ENCODE data around the gene ZACN. TPM values are rescaled to one million over a fixed set of nuclear protein-coding genes. Genes with fewer than 3 reads are reported as not detected.

Gene ZACN
- total RNA-seq, 4 donors from 2014 or later, result not detected

- TF ChIP-seq POLR2A (IDR thresholded peaks at IDR 0.05) (no peak), CTCF (IDR thresholded peaks at IDR 0.05) (no peak)
- H3K4me3 ChIP-seq (ENCODE audit: low read depth, poor library complexity, severe bottlenecking), result no peak overlapping the region
- intact Hi-C loops (cut with DNase I; ENCODE audit: low total_unique reads), result no loop called here
- WGBS, 2 donors, result 77 to 79% methylated on average over 15 to 17 of the region's 17 CpGs
- no peak for DNase-seq (ENCODE audit: low spot score in 2 of 2)
These were observed 6.2 kb downstream of the ZACN start for GRCh38 chr17:76085066-76085730.

GRCh38 chr17:76085731-76086366, 6.9 kb downstream of the ZACN start:
- intact Hi-C loops (cut with DNase I; ENCODE audit: low total_unique reads), result no loop called here
- no peak for TF ChIP-seq POLR2A (IDR thresholded peaks at IDR 0.05)
- TF ChIP-seq CTCF (IDR thresholded peaks at IDR 0.05), result no peak
- DNase-seq (ENCODE audit: low spot score in 2 of 2), result no peak
- 88 to 89% methylated on average over 13 of the region's 13 CpGs for WGBS, 2 donors
- H3K4me3 ChIP-seq (ENCODE audit: low read depth, poor library complexity, severe bottlenecking), result no peak overlapping the region

GRCh38 chr17:76086384-76086783, 7.4 kb downstream of the ZACN start:
- TF ChIP-seq POLR2A (IDR thresholded peaks at IDR 0.05) (no peak), CTCF (IDR thresholded peaks at IDR 0.05) (no peak)
- intact Hi-C loops (cut with DNase I; ENCODE audit: low total_unique reads), result no loop called here
- 94 to 97% methylated on average over 9 of the region's 9 CpGs for WGBS, 2 donors
- no peak for DNase-seq (ENCODE audit: low spot score in 2 of 2)
- H3K4me3 ChIP-seq (ENCODE audit: low read depth, poor library complexity, severe bottlenecking), result no peak overlapping the region

- H3K4me3 ChIP-seq (ENCODE audit: low read depth, poor library complexity, severe bottlenecking), result no peak overlapping the region
- TF ChIP-seq POLR2A (IDR thresholded peaks at IDR 0.05) (no peak), CTCF (IDR thresholded peaks at IDR 0.05) (no peak)
- DNase-seq (ENCODE audit: low spot score in 2 of 2), result no peak
- WGBS, 2 donors, result 89 to 95% methylated on average over 11 of the region's 11 CpGs
- intact Hi-C loops (cut with DNase I; ENCODE audit: low total_unique reads), result no loop called here
These were observed 8.5 kb downstream of the ZACN start for GRCh38 chr17:76087531-76087930.

GRCh38 chr17:76088041-76088867, 9.3 kb downstream of the ZACN start:
- no peak for DNase-seq (ENCODE audit: low spot score in 2 of 2)
- WGBS, 2 donors, result 88 to 93% methylated on average over 24 to 25 of the region's 25 CpGs
- intact Hi-C loops (cut with DNase I; ENCODE audit: low total_unique reads), result no loop called here
- TF ChIP-seq POLR2A (IDR thresholded peaks at IDR 0.05), result no peak
- TF ChIP-seq CTCF (IDR thresholded peaks at IDR 0.05), result no peak
- H3K4me3 ChIP-seq (ENCODE audit: low read depth, poor library complexity, severe bottlenecking), result no peak overlapping the region
